ENCODE results near the gene ANKRD29.
"Not testable (repeated sequence)": the region's sequence is repeated elsewhere in the genome, so short reads cannot be mapped to it uniquely, and the experiment has no call there.

Gene ANKRD29

DNA sequence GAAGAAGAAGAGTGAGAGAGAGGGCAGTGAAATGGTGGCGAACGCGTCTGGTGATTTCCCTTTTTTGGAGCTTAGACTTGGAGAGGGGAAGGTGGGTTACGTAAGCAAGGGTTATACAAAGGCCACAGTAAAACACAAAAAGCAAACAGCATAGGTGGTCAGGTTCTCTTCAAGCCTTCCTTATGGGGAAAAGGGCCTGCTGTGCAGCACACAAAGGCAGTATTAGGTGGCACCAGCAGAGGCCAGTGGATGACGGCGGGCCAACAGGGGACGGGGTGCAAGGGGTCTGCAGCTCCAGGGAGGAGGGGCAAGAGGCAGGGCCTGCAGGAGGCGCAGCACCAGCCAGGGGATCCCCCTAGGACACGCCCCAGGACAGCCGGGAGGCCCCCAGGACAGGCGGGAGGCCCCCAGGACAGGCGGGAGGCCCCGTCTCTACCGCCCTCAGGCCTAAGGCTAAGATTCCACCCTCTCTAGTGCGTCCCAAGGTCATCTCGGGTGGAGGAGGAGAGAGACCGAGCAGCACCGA is 43.8 kb downstream of the ANKRD29 start:
- Histone ChIP-seq H3K4me2 (ENCODE audit: low read length) (peak overlapping the region; percentile 4), H3K79me2 (no peaks in the 10 kb centered on the region), H3K27ac (peak overlapping the region; percentile 98), H2AFZ (peak overlapping the region; percentile 78), H3K36me3 (ENCODE audit: control insufficient read depth, insufficient read depth, low read length) (no peaks in the 10 kb centered on the region), H3K4me3 (ENCODE audit: low read depth, low read length) (no peak overlapping the region), H3K9me3 (ENCODE audit: control insufficient read depth, low read length) (no peaks in the 10 kb centered on the region), H3K4me1 (peaks cover 55% of the 10 kb centered on the region), H3K27me3 (ENCODE audit: control insufficient read depth, insufficient read depth, low read length) (no peaks in the 10 kb centered on the region), H3K9ac (peak overlapping the region; percentile 3)
- TF ChIP-seq, protein P1, sequence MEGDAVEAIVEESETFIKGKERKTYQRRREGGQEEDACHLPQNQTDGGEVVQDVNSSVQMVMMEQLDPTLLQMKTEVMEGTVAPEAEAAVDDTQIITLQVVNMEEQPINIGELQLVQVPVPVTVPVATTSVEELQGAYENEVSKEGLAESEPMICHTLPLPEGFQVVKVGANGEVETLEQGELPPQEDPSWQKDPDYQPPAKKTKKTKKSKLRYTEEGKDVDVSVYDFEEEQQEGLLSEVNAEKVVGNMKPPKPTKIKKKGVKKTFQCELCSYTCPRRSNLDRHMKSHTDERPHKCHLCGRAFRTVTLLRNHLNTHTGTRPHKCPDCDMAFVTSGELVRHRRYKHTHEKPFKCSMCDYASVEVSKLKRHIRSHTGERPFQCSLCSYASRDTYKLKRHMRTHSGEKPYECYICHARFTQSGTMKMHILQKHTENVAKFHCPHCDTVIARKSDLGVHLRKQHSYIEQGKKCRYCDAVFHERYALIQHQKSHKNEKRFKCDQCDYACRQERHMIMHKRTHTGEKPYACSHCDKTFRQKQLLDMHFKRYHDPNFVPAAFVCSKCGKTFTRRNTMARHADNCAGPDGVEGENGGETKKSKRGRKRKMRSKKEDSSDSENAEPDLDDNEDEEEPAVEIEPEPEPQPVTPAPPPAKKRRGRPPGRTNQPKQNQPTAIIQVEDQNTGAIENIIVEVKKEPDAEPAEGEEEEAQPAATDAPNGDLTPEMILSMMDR (IDR thresholded peaks at IDR 0.05): no peak

DNA sequence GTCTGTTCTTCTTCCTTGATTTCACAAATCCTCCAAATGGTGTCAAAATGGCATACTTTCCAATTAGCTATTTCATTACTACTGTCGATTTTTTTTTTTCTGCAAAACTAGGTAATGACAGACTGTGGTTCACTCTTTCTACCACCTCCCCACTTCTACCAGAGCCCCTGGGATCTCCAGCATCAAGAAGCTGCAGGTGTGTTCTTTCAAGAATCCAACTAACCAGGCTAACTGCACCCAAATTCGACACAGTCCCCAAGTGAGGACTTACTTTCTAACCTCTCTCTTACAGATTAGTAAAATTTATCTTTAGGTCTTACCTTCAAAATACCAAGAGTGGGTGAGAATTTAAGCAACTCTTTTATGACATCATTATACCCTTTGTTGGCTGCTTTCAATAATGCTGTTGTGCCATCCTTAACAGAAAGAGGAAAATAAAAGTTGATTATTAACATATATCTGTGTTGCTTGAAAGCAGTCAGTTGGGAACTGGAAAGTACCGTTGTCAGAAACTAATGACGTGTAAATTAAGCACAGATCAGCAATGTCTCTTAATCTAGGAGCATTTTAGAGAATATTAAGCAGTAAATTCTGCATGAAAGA is 45.2 kb downstream of the ANKRD29 start:
- H3K36me3 ChIP-seq (ENCODE audit: control insufficient read depth, insufficient read depth, low read length): no peaks in the 10 kb centered on the region
- H3K27me3 ChIP-seq (ENCODE audit: control insufficient read depth, insufficient read depth, low read length): no peaks in the 10 kb centered on the region
- H3K27ac ChIP-seq: peak overlapping the region; percentile 98
- peak overlapping the region; percentile 26 for H3K4me2 ChIP-seq (ENCODE audit: low read length)
- H3K9me3 ChIP-seq (ENCODE audit: control insufficient read depth, low read length): no peaks in the 10 kb centered on the region
- TF ChIP-seq, protein P1 (IDR thresholded peaks at IDR 0.05): no peak
- peak overlapping the region; percentile 78 for H2AFZ ChIP-seq
- H3K9ac ChIP-seq: peak overlapping the region; percentile 17
- H3K79me2 ChIP-seq: no peaks in the 10 kb centered on the region
- peaks cover 62% of the 10 kb centered on the region for H3K4me1 ChIP-seq
- no peak overlapping the region for H3K4me3 ChIP-seq (ENCODE audit: low read depth, low read length)

DNA sequence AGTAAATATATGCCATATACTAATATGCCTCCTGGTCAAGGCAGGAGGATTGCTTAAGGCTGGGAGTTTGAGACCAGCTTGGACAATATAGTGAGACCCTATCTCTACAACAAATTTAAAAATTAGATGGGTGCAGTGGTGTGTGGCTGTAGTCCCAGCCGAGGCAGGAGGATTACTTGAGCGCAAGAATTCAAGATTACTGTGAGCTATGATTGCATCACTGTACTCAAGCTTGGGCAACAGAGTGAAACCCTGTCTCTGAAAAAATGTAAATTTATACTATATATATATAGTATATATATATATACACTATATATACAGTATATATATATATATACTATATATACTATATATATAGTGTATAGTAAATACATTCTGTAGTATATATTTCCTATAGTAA is 46.5 kb downstream of the ANKRD29 start:
- Histone ChIP-seq H3K4me1 (peaks cover 68% of the 10 kb centered on the region), H3K27me3 (ENCODE audit: control insufficient read depth, insufficient read depth, low read length) (no peaks in the 10 kb centered on the region), H3K9me3 (ENCODE audit: control insufficient read depth, low read length) (no peaks in the 10 kb centered on the region), H3K36me3 (ENCODE audit: control insufficient read depth, insufficient read depth, low read length) (no peaks in the 10 kb centered on the region), H3K4me2 (ENCODE audit: low read length) (no peak overlapping the region), H2AFZ (no peak overlapping the region), H3K9ac (no peak overlapping the region), H3K4me3 (ENCODE audit: low read depth, low read length) (no peak overlapping the region), H3K79me2 (no peaks in the 10 kb centered on the region), H3K27ac (no peak overlapping the region)
- TF ChIP-seq, protein P1 (IDR thresholded peaks at IDR 0.05): no peak

DNA sequence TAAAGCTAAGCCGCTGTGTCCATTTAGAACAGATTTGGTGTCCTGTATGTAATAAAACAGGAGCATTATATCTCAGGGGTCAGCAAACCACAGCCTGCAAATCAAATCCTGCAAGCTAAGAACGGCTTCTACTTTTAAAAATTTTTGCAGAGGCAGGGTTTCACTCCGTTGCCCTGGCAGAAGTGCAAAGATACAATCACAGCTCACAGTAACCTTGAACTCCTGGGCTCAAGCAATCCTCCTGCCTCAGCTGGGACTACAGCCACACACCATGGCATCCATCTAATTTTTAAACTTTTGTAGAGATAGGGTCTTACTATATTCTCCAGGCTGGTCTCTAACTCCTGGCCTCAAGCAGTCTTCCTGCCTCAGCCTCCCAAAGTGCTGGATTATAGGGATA is 47.8 kb downstream of the ANKRD29 start:
- Histone ChIP-seq H3K4me2 (ENCODE audit: low read length) (peak overlapping the region; percentile 31), H3K27me3 (ENCODE audit: control insufficient read depth, insufficient read depth, low read length) (no peaks in the 10 kb centered on the region), H3K4me3 (ENCODE audit: low read depth, low read length) (peak overlapping the region; percentile 26), H3K79me2 (no peaks in the 10 kb centered on the region), H3K9ac (no peak overlapping the region), H3K4me1 (peaks cover 64% of the 10 kb centered on the region), H3K27ac (peak overlapping the region; percentile 99), H3K36me3 (ENCODE audit: control insufficient read depth, insufficient read depth, low read length) (no peaks in the 10 kb centered on the region), H2AFZ (no peak overlapping the region), H3K9me3 (ENCODE audit: control insufficient read depth, low read length) (no peaks in the 10 kb centered on the region)
- TF ChIP-seq, protein P1 (IDR thresholded peaks at IDR 0.05): no peak

DNA sequence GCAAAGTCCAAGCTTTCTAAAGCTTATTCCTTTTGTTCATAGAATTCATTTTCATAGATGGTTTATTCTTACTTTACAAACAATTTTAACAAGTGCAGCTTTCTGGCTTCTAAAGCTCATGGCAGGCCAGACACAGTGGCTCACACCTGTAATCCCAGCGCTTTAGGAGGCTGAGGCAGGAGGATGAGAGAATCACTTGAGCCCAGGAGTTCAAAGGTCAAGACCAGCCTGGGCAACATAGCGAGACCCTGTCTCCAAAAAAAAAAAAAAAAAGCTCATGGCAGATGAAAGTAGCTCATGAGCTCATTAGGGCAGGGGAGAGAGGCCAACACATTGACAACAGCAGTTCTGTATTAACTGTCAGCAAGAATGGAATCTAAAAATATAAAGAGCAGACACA is 48.3 kb downstream of the ANKRD29 start:
- Histone ChIP-seq H3K36me3 (ENCODE audit: control insufficient read depth, insufficient read depth, low read length) (no peaks in the 10 kb centered on the region), H3K4me1 (peaks cover 63% of the 10 kb centered on the region), H3K4me2 (ENCODE audit: low read length) (peak overlapping the region; percentile 31), H3K9me3 (ENCODE audit: control insufficient read depth, low read length) (no peaks in the 10 kb centered on the region), H3K4me3 (ENCODE audit: low read depth, low read length) (peak overlapping the region; percentile 26), H3K79me2 (no peaks in the 10 kb centered on the region), H3K27me3 (ENCODE audit: control insufficient read depth, insufficient read depth, low read length) (no peaks in the 10 kb centered on the region), H3K27ac (peak overlapping the region; percentile 99), H2AFZ (no peak overlapping the region), H3K9ac (peak overlapping the region; percentile 6)
- TF ChIP-seq, protein P1 (IDR thresholded peaks at IDR 0.05): no peak

DNA sequence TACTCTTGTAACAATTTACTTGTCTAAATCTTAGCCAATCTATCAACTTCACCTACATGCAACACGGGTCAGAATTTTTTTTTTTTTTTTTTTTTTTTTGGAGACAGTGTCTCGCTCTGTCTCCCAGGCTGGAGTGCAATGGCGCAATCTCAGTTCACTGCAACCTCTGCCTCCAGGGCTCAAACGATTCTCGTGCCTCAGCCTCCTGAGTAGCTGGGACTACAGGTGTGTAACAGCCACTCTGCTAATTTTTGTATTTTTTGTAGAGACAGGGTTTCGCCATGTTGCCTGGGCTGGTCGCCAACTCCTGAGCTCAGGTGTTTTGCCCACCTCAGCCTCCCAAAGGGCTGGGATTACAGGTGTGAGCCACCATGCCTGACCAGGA is 49.6 kb downstream of the ANKRD29 start:
- not testable (repeated sequence) for H3K79me2 ChIP-seq; H3K36me3 ChIP-seq (ENCODE audit: control insufficient read depth, insufficient read depth, low read length); H3K27me3 ChIP-seq (ENCODE audit: control insufficient read depth, insufficient read depth, low read length); H2AFZ ChIP-seq; H3K9ac ChIP-seq; H3K9me3 ChIP-seq (ENCODE audit: control insufficient read depth, low read length)
- Histone ChIP-seq H3K27ac (peak overlapping the region; percentile 99), H3K4me3 (ENCODE audit: low read depth, low read length) (peak overlapping the region; percentile 39), H3K4me1 (peaks cover 65% of the 10 kb centered on the region), H3K4me2 (ENCODE audit: low read length) (peak overlapping the region; percentile 59)

Data from parathyroid adenoma (tissue), 2 donors.